ENCODE results near the gene HOXB2. TPM values are rescaled to one million over a fixed set of nuclear protein-coding genes. Genes with fewer than 3 reads are reported as not detected.

HOXB2 gene
- polyA plus RNA-seq, 2 of the 4 experiments (the other 2 are of a cell fraction) = 0.65 to 2.6 TPM

GRCh38 chr17:48500435-48501426 is 44.2 kb downstream of the HOXB2 start:
- ChIA-PET CTCF (interaction anchor here (0.7 to 5.2 kb wide), 10 partner anchors 8 to 165 kb away, joined by 3 to 41 read pairs (median 3); partner anchors contain the start of gene HOXB5), POLR2A (no interaction called here)
- 69% methylated on average over 12 of the region's 12 CpGs for WGBS (ENCODE audit: missing lambda C conversion rate)
- no peak overlapping the region for H3K4me2 ChIP-seq
- DNase-seq (ENCODE audit: low read depth in 1 of 2, low spot score in 1 of 2) (peak in 1 of 2 experiments; percentile 53), FAIRE-seq (no peak), ATAC-seq (peak; percentile 40 to 76; a peak in 4 of 6 replicates)
- H3K27ac ChIP-seq = 0 out of 6 replicates have a peak overlapping the region, but pooled peaks of 1 of the 2 experiments have one; percentile 2
- peaks cover 23% of the 10 kb centered on the region for H3K4me1 ChIP-seq
- no peak overlapping the region for H3K4me3 ChIP-seq
- no peaks in the 10 kb centered on the region for H3K9me3 ChIP-seq
- TF ChIP-seq SMC3 (IDR thresholded peaks at IDR 0.05) = peak; percentile 34; the same call in 2 of the 3 replicates
- TF ChIP-seq POLR2A (IDR thresholded peaks at IDR 0.05; ENCODE audit: low read length) = no peak
- peak; percentile 32 to 53; a peak in 3 of 5 replicates for TF ChIP-seq RAD21 (conservative IDR thresholded peaks at IDR 0.05 in 1 of 2, IDR thresholded peaks at IDR 0.05 in 1 of 2)

- TF ChIP-seq GATA3 (IDR thresholded peaks at IDR 0.05; ENCODE audit: borderline replicate concordance) (0 out of 2 replicates have a peak, but pooled peaks have one; percentile 26), ESRRA (IDR thresholded peaks at IDR 0.05; ENCODE audit: borderline replicate concordance, low read length) (no peak)
- no peaks in the 10 kb centered on the region for H3K9me3 ChIP-seq
- WGBS (ENCODE audit: missing lambda C conversion rate) = 90% methylated on average over 5 of the region's 5 CpGs
- DNase-seq (ENCODE audit: low read depth in 1 of 2, low spot score in 1 of 2) (no peak), ATAC-seq (no peak), FAIRE-seq (peak; percentile 54)
- H3K27ac ChIP-seq = no peak overlapping the region
- H3K4me3 ChIP-seq = no peak overlapping the region
- ChIA-PET CTCF (interaction anchor here (0.7 to 4.4 kb wide), 9 partner anchors 40 to 241 kb away, joined by 3 to 15 read pairs (median 3); partner anchors contain the start of gene HOXB5), POLR2A (no interaction called here)
- H3K4me2 ChIP-seq = no peak overlapping the region
- H3K4me1 ChIP-seq = peaks cover 14% of the 10 kb centered on the region
Measured at GRCh38 chr17:48499735-48500434, 45.0 kb downstream of the HOXB2 start.

GRCh38 chr17:48499248-48499647 is 45.7 kb downstream of the HOXB2 start:
- WGBS (ENCODE audit: missing lambda C conversion rate) = 90% methylated on average over 3 of the region's 3 CpGs
- no peak for ATAC-seq
- Histone ChIP-seq H3K4me3 (no peak overlapping the region), H3K4me2 (no peak overlapping the region), H3K9me3 (no peaks in the 10 kb centered on the region), H3K27ac (no peak overlapping the region), H3K4me1 (peaks cover 18% of the 10 kb centered on the region)
- no peak for DNase-seq (ENCODE audit: low read depth in 1 of 2, low spot score in 1 of 2)
- ChIA-PET POLR2A (interaction anchor here (0.6 kb wide), 1 partner anchor 148 kb away, joined by 4 read pairs; no protein-coding TSS in a partner anchor), CTCF (interaction anchor here (0.7 to 4.4 kb wide), 10 partner anchors 8 to 240 kb away, joined by 3 to 20 read pairs (median 4); partner anchors contain the start of gene HOXB5)
- no peak for FAIRE-seq
- TF ChIP-seq EHF (CRISPR knock-in tag; IDR thresholded peaks at IDR 0.05) = no peak
- TF ChIP-seq NFE2L2 (conservative IDR thresholded peaks at IDR 0.05; ENCODE audit: low read length) = no peak
- TF ChIP-seq FOSB (CRISPR knock-in tag; IDR thresholded peaks at IDR 0.05) = no peak
- no peak for TF ChIP-seq RCOR1 (IDR thresholded peaks at IDR 0.05; ENCODE audit: low read depth, low read length)
- TF ChIP-seq JUN (IDR thresholded peaks at IDR 0.05) = no peak
- TF ChIP-seq MAX (IDR thresholded peaks at IDR 0.05) = no peak
- no peak for TF ChIP-seq RNF2 (IDR thresholded peaks at IDR 0.05; ENCODE audit: borderline replicate concordance, low read depth)
- no peak for TF ChIP-seq ZC3H11A (IDR thresholded peaks at IDR 0.05)
- TF ChIP-seq HOXB13 (CRISPR knock-in tag; IDR thresholded peaks at IDR 0.05; ENCODE audit: low read depth) = no peak
- TF ChIP-seq HDAC2 (IDR thresholded peaks at IDR 0.05) = no peak
- no peak for TF ChIP-seq RAD21 (conservative IDR thresholded peaks at IDR 0.05 in 1 of 2, IDR thresholded peaks at IDR 0.05 in 1 of 2)
- no peak for TF ChIP-seq HMGXB4 (CRISPR knock-in tag; IDR thresholded peaks at IDR 0.05; ENCODE audit: borderline replicate concordance)
- no peak for TF ChIP-seq SREBF2 (IDR thresholded peaks at IDR 0.05)
- no peak for TF ChIP-seq ZNF302 (CRISPR knock-in tag; IDR thresholded peaks at IDR 0.05)
- no peak for TF ChIP-seq CTCF (IDR thresholded peaks at IDR 0.05)

Data from A549 (cell line).